ENCODE measurements around the gene LSP1.

GRCh38 chr11:1925373-1926155 lies 72.7 kb downstream of the LSP1 start:
- no peak for TF ChIP-seq CTCF (IDR thresholded peaks at IDR 0.05 in 8 of 11, conservative IDR thresholded peaks at IDR 0.05 in 3 of 11)
- TF ChIP-seq POLR2AphosphoS5 (IDR thresholded peaks at IDR 0.05) = no peak
